ENCODE measurements around the gene CREB5.
"Not testable (repeated sequence)": the region's sequence is repeated elsewhere in the genome, so short reads cannot be mapped to it uniquely, and the experiment has no call there.

GRCh38 chr7:28401567-28401966, 10.8 kb upstream of the CREB5 start:
- TF ChIP-seq TCF4 (CRISPR knock-in tag; IDR thresholded peaks at IDR 0.05; ENCODE audit: borderline replicate concordance); ARNTL (CRISPR knock-in tag; IDR thresholded peaks at IDR 0.05; ENCODE audit: borderline replicate concordance, low read depth); ZC3H10 (CRISPR knock-in tag; IDR thresholded peaks at IDR 0.05); GLIS3 (CRISPR knock-in tag; IDR thresholded peaks at IDR 0.05); ZFP30 (CRISPR knock-in tag; IDR thresholded peaks at IDR 0.05); PATZ1 (CRISPR knock-in tag; IDR thresholded peaks at IDR 0.05; ENCODE audit: borderline replicate concordance); ZNF8 (CRISPR knock-in tag; IDR thresholded peaks at IDR 0.05); CSRNP3 (CRISPR knock-in tag; IDR thresholded peaks at IDR 0.05); ESRRG (CRISPR knock-in tag; IDR thresholded peaks at IDR 0.05); RARB (CRISPR knock-in tag; IDR thresholded peaks at IDR 0.05); CREB5 (CRISPR knock-in tag; IDR thresholded peaks at IDR 0.05; ENCODE audit: low read depth); ZFP3 (CRISPR knock-in tag; IDR thresholded peaks at IDR 0.05): not testable (repeated sequence)

Data from SK-N-SH treated with all-trans-retinoic acid at 6 μM for 48 hours (cell line).